Gastroesophageal sphincter (tissue), 3 donors: ENCODE measurements around the gene CDHR4.

ENCODE experiments used
- EP300 ChIP-seq: sonication (generic); formaldehyde crosslinking; IDR thresholded peaks from one replicate; pipeline ENCODE4 v1.6.1; 2017; ENCODE audit warnings: antibody characterized with exemption, mild to moderate bottlenecking
- POLR2A ChIP-seq, 2 donors: fragments of 450-650 bp; IDR thresholded peaks; one replicate each; pipeline ENCODE4 v1.6.1; 2017; ENCODE audit warnings: antibody characterized with exemption in 2 of 2, mild to moderate bottlenecking in 2 of 2, moderate library complexity in 1 of 2
- TF ChIP-seq, protein P1 (sequence below), 4 experiments: fragments of 200-600 bp in 2 of 4; fragments of 450-650 bp in 2 of 4; sonication (generic) in 1 of 4; IDR thresholded peaks; one replicate each; pipeline ENCODE4 v1.5.1; 2017 to 2019; ENCODE audit warnings: antibody characterized with exemption in 4 of 4, mild to moderate bottlenecking in 2 of 4, moderate library complexity in 2 of 4

DNA sequence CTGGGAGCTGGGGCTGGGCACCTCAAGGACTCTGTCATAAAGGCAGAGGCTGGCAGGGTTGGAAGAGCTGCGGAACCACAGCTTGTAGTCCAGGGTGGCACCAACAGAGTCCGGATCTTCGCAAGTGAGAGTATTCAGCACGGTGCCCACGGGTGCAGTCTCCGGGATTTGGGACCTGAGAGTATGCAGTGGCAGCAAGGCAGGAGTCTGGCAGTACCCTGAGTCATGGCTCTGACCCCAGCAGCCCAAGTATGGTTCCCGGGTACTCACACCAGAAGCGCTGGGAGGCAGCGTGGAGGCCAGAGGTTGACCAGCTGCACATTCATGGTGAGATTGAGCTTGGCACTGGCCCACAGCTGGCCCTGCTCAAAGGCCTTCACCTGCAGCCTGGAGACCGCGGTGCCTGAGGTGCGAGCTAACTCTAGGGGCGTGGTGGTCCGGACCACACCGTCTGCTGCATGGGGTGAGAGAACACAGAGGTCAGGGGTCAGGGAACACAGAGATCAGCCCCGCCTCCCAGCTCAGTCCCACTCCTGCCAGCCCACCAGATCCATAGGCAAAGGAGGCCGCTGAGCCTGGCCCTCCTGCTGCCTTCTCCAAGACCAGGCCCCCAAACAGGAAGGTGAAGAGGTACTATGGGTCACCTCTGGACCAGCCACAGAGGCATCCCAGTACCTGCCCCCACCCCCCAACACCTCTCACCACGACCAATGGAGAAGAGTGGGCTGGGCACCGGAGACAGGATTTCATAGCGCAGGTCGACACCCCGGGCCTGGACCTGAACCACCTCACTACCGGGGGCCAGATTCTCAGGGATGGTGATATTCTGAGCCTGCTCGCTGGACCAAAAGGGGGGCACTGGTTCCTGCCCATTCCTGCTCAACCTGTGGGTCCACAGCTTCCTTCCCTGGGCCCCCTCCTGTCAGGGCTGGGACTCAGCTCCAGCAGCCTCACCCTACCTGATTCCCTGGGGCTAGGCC is 4.5 kb downstream of the CDHR4 start:
- no peak for TF ChIP-seq EP300
- TF ChIP-seq, protein P1, sequence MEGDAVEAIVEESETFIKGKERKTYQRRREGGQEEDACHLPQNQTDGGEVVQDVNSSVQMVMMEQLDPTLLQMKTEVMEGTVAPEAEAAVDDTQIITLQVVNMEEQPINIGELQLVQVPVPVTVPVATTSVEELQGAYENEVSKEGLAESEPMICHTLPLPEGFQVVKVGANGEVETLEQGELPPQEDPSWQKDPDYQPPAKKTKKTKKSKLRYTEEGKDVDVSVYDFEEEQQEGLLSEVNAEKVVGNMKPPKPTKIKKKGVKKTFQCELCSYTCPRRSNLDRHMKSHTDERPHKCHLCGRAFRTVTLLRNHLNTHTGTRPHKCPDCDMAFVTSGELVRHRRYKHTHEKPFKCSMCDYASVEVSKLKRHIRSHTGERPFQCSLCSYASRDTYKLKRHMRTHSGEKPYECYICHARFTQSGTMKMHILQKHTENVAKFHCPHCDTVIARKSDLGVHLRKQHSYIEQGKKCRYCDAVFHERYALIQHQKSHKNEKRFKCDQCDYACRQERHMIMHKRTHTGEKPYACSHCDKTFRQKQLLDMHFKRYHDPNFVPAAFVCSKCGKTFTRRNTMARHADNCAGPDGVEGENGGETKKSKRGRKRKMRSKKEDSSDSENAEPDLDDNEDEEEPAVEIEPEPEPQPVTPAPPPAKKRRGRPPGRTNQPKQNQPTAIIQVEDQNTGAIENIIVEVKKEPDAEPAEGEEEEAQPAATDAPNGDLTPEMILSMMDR (IDR thresholded peaks at IDR 0.05) = no peak
- no peak for TF ChIP-seq POLR2A (IDR thresholded peaks at IDR 0.05)
